A673 (cell line): ENCODE results near the gene FBXL13. TPM values are rescaled to one million over a fixed set of nuclear protein-coding genes. Genes with fewer than 3 reads are reported as not detected.
"Not testable (repeated sequence)": the region's sequence is repeated elsewhere in the genome, so short reads cannot be mapped to it uniquely, and the experiment has no call there.

ENCODE experiments used
- BruUV-seq: library from RNA; stranded (reverse); fragments of 400-500 nt; replicated peaks from 2 replicates; lab custom pipeline; 2021; lab: Mats Ljungman, UMichigan
- CTCF ChIA-PET: fragments of 300-600 bp; sonication (Branson Sonifier 250); formaldehyde crosslinking; loops from one replicate; lab custom pipeline; 2022; ENCODE audit warnings: antibody characterized with exemption; lab: Charles Lee
- POLR2A ChIA-PET: fragments of 300-600 bp; sonication (Branson Sonifier 250); formaldehyde crosslinking; loops from one replicate; lab custom pipeline; 2022; ENCODE audit warnings: antibody characterized with exemption; ENCODE audit not compliant: low non-redundant PET; lab: Charles Lee
- DNase-seq: peaks from one replicate; pipeline ENCODE4 v3.0.0-alpha.2; 2015; ENCODE audit warnings: low spot score
- H3K27ac ChIP-seq: fragments of 200-600 bp; sonication (generic); 2 replicates; pipeline ENCODE4 v1.5.1; 2016; ENCODE audit warnings: mixed run types, low read depth, mild to moderate bottlenecking, mixed read lengths, antibody characterized with exemption, low read length; ENCODE audit not compliant: poor library complexity, severe bottlenecking
- H3K27me3 ChIP-seq: fragments of 200-600 bp; sonication (generic); replicated peaks from 2 replicates; pipeline ENCODE4 v1.6.1; 2017; ENCODE audit warnings: mixed run types, low read depth, mild to moderate bottlenecking, mixed read lengths, antibody characterized with exemption, low read length; ENCODE audit not compliant: insufficient read depth, poor library complexity
- H3K36me3 ChIP-seq: fragments of 200-600 bp; sonication (generic); 2 replicates; pipeline ENCODE4 v1.6.1; 2016; ENCODE audit warnings: mixed run types, mild to moderate bottlenecking, mixed read lengths, antibody characterized with exemption, low read length; ENCODE audit not compliant: insufficient read depth, poor library complexity, severe bottlenecking
- H3K4me1 ChIP-seq: fragments of 200-600 bp; sonication (generic); 2 replicates; pipeline ENCODE4 v1.6.1; 2017; ENCODE audit warnings: mixed run types, mild to moderate bottlenecking, mixed read lengths, antibody characterized with exemption, low read length; ENCODE audit not compliant: insufficient read depth, poor library complexity, severe bottlenecking
- H3K4me3 ChIP-seq: fragments of 200-600 bp; sonication (generic); 2 replicates; pipeline ENCODE4 v1.5.1; 2016; ENCODE audit warnings: low read depth, mixed run types, mild to moderate bottlenecking, mixed read lengths, low read length; ENCODE audit not compliant: poor library complexity, severe bottlenecking
- H3K9me3 ChIP-seq: fragments of 200-600 bp; sonication (generic); 2 replicates; pipeline ENCODE4 v1.6.1; 2016; ENCODE audit warnings: mixed run types, low read depth, mild to moderate bottlenecking, mixed read lengths, antibody characterized with exemption, low read length; ENCODE audit not compliant: poor library complexity, severe bottlenecking
- intact Hi-C: fragments of 100-400 bp; cut with micrococcal nuclease; formaldehyde crosslinking; loops from one replicate; pipeline ENCODE4 v1.10.0; 2022; ENCODE audit not compliant: unreplicated experiment
- total RNA-seq: library from RNA; stranded (reverse); gene quantifications from 2 replicates; pipeline ENCODE4 v1.2.3, GENCODE V29; 2021

Gene FBXL13
- total RNA-seq, 1 experiment from 2014 or later = 0.37 TPM

DNA sequence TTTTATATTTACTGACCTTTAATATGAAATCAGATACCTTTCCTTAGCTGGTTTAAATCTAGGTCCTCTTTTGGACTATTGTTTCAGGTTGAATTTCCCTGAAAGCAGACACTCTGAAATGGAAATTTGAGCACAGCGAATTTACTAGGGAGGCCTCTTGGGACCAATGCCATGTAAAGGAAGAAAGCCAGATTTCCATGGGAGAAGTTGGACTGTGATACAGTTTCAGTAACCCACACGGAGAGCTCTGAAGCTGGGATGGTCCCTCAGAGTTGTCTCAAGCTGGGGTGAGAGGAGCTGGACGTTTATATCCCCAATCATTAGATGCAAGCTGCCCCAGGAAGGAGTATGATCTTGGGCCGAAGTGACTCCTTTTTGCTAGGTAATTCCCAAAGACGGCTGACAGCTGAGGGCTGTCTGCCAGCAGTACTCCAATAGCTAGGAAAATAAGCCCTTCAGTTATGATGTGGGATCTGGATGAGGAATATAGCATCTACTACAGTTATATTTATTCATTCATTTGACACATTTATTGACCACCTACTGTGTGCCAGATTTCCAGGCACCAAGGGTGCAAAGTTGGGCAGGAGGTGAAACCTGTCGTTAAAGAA is 311.2 kb downstream of the FBXL13 start:
- H3K36me3 ChIP-seq, H3K4me3 ChIP-seq, H3K9me3 ChIP-seq, H3K27me3 ChIP-seq, intact Hi-C loops, CTCF ChIA-PET, BruUV-seq, H3K4me1 ChIP-seq, H3K27ac ChIP-seq, POLR2A ChIA-PET, DNase-seq: not testable (repeated sequence)

Other genes with a start within 250 kb of the FBXL13 start
- 9.2 and 10.0 TPM in 2 replicates for gene LRRC17, start 161.8 kb downstream of the FBXL13 start, total RNA-seq
- 32.0 and 36.2 TPM in 2 replicates for gene ARMC10, start 344 bp upstream of the FBXL13 start, total RNA-seq
- 11.8 and 14.8 TPM in 2 replicates for gene NAPEPLD, start 74.3 kb upstream of the FBXL13 start, total RNA-seq
- 66.8 and 71.7 TPM in 2 replicates for gene PMPCB, start 222.6 kb upstream of the FBXL13 start, total RNA-seq